ENCODE results near the gene REV3L. TPM values are rescaled to one million over a fixed set of nuclear protein-coding genes. Genes with fewer than 3 reads are reported as not detected.
A peak's percentile ranks its signal among the peaks of the same experiment; 100 is the strongest.

Gene REV3L
- total and polyA plus RNA-seq, 9 of the 15 experiments (the other 6 are each of a cell fraction or from before 2014, with no cell fraction given): 5.5 to 24.4 (median 14.4) TPM

DNA sequence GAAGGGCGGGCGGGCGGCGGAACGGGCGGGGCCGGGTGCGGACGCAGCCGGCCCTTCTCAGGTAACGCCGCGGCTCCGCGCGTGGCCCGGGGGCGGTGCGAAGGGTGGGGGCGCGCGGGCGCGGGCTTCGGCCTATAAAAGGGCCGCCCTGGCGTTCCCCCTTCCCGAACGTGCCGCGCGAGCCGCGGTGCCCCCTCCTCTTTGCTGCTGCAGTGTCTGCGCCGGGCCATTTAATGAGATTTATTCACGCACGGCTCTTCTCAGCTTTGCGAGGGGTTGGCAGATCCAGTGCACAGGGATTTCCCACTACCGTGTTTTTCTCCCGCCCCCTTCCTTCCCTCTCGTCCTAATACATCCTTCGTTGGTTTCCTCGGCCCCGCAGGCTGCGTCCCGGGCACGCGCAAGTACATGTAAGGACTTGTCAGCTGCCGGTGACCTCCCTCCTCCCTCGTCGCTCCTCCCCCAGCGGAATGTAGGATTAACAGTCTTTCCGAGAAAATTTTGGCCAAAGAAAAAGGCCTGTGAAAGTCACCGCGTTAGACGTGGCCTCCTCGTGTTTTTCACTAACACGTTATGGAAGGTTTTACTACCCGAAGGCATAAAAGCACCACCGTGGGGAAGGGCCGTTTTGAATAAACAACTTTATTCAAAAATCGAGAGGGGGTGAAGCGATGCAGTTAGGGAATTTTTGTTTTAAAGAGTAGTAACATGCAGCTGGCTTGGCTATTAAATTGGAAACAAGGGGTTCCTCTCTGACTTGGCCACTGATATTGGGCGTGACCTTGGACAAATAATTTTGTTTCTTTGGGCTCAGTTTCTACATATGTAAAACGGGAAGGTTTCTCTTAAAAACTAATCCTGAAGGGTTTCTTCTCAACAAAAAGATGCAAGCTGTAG, 966 bp upstream of the REV3L start (continued):
- TF ChIP-seq, protein P1, sequence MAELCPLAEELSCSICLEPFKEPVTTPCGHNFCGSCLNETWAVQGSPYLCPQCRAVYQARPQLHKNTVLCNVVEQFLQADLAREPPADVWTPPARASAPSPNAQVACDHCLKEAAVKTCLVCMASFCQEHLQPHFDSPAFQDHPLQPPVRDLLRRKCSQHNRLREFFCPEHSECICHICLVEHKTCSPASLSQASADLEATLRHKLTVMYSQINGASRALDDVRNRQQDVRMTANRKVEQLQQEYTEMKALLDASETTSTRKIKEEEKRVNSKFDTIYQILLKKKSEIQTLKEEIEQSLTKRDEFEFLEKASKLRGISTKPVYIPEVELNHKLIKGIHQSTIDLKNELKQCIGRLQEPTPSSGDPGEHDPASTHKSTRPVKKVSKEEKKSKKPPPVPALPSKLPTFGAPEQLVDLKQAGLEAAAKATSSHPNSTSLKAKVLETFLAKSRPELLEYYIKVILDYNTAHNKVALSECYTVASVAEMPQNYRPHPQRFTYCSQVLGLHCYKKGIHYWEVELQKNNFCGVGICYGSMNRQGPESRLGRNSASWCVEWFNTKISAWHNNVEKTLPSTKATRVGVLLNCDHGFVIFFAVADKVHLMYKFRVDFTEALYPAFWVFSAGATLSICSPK (IDR thresholded peaks at IDR 0.05; ENCODE audit: borderline replicate concordance): no peak
- no peak for TF ChIP-seq HSF4 (CRISPR knock-in tag; IDR thresholded peaks at IDR 0.05; ENCODE audit: borderline replicate concordance)
- TF ChIP-seq ZNF253 (CRISPR knock-in tag; conservative IDR thresholded peaks at IDR 0.05): no peak
- TF ChIP-seq BRD9 (IDR thresholded peaks at IDR 0.05; ENCODE audit: low read depth, partially characterized antibody): peak; percentile 81
- no peak; the same call in 1 of the 2 replicates for TF ChIP-seq ZNF175 (CRISPR knock-in tag; IDR thresholded peaks at IDR 0.05; ENCODE audit: low read depth)
- peak; percentile 27 for TF ChIP-seq ZNF316 (IDR thresholded peaks at IDR 0.05)
- TF ChIP-seq BRCA1 (IDR thresholded peaks at IDR 0.05): no peak
- no peak for TF ChIP-seq BRCA1 (CRISPR knock-in tag; IDR thresholded peaks at IDR 0.05)
- TF ChIP-seq ZNF431 (CRISPR knock-in tag; IDR thresholded peaks at IDR 0.05): no peak
- no peak for TF ChIP-seq FOXK1 (CRISPR knock-in tag; IDR thresholded peaks at IDR 0.05; ENCODE audit: borderline replicate concordance)
- peak; percentile 46 for TF ChIP-seq ASH1L (IDR thresholded peaks at IDR 0.05; ENCODE audit: borderline replicate concordance, low read depth, partially characterized antibody)
- peak; percentile 42; the same call in 1 of the 2 replicates for TF ChIP-seq STAT5A (IDR thresholded peaks at IDR 0.05; ENCODE audit: borderline replicate concordance, low read length)
- TF ChIP-seq, protein P2, sequence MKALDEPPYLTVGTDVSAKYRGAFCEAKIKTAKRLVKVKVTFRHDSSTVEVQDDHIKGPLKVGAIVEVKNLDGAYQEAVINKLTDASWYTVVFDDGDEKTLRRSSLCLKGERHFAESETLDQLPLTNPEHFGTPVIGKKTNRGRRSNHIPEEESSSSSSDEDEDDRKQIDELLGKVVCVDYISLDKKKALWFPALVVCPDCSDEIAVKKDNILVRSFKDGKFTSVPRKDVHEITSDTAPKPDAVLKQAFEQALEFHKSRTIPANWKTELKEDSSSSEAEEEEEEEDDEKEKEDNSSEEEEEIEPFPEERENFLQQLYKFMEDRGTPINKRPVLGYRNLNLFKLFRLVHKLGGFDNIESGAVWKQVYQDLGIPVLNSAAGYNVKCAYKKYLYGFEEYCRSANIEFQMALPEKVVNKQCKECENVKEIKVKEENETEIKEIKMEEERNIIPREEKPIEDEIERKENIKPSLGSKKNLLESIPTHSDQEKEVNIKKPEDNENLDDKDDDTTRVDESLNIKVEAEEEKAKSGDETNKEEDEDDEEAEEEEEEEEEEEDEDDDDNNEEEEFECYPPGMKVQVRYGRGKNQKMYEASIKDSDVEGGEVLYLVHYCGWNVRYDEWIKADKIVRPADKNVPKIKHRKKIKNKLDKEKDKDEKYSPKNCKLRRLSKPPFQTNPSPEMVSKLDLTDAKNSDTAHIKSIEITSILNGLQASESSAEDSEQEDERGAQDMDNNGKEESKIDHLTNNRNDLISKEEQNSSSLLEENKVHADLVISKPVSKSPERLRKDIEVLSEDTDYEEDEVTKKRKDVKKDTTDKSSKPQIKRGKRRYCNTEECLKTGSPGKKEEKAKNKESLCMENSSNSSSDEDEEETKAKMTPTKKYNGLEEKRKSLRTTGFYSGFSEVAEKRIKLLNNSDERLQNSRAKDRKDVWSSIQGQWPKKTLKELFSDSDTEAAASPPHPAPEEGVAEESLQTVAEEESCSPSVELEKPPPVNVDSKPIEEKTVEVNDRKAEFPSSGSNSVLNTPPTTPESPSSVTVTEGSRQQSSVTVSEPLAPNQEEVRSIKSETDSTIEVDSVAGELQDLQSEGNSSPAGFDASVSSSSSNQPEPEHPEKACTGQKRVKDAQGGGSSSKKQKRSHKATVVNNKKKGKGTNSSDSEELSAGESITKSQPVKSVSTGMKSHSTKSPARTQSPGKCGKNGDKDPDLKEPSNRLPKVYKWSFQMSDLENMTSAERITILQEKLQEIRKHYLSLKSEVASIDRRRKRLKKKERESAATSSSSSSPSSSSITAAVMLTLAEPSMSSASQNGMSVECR (CRISPR knock-in tag; IDR thresholded peaks at IDR 0.05): no peak; the same call in 1 of the 2 replicates
- TF ChIP-seq C11orf30 (IDR thresholded peaks at IDR 0.05; ENCODE audit: low read depth): no peak
- peak; percentile 96 for TF ChIP-seq HES1 (IDR thresholded peaks at IDR 0.05; ENCODE audit: low read depth)
- TF ChIP-seq SNIP1 (IDR thresholded peaks at IDR 0.05; ENCODE audit: low read depth): no peak
- peak; percentile 24; the same call in 1 of the 2 replicates for TF ChIP-seq AFF4 (CRISPR knock-in tag; IDR thresholded peaks at IDR 0.05)
